ENCODE measurements around the gene INCA1.

GRCh38 chr17:4940555-4941318 is 56.6 kb downstream of the INCA1 start:
- TF ChIP-seq EZH2phosphoT487 (IDR thresholded peaks at IDR 0.05; ENCODE audit: borderline replicate concordance, low read depth, low read length) (no peak), CTCF (conservative IDR thresholded peaks at IDR 0.05; ENCODE audit: low read length) (no peak)

Measured in OCI-LY7 (cell line).